ENCODE data around the gene AGFG1. TPM values are rescaled to one million over a fixed set of nuclear protein-coding genes. Genes with fewer than 3 reads are reported as not detected.

AGFG1 gene
- total RNA-seq, 1 experiment from 2014 or later: 72.5 TPM

DNA sequence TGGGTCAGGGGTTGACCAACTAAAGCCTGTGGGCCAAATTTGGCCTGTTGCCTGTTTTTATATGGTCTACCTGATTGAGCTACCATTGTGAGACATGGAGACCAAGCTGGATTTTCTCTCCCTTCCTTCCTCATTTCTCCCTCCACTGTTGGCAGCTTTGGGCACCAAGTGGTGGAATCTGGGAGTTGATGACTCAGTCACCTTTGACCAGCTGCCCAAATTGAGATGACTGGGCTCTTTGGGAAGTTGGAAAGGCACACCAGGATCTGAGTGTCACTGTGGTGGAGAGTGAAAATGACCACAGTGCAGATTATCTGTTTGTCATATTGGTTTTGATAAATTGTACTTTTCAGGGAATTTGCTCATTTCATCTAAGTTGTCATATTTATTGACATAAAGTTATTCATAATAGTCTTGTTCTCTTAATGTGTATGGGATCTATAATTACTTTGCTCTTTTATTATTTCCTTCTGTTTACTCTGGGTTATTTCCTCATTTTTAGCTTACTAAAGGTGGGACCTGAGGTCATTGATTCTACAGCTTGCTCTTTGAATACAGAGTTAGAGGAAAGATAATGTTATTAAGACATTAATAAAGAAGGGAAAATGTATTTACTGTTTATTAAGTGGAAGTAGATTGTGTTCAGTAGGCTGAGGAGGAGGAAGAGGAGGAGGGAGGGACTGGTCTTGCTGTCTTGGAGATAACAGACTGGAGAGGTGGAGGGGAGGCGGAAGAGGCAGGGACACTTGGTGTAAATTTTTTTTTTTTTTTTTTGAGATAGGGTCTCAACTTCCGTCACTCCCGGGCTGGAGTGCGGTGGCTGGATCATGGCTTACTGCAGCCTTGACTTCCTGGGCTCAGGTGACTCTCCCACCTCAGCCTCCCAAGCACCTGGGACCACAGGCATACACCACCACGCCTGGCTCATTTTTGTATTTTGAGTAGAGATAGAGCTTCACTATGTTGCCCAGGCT lies 31.8 kb downstream of the AGFG1 start:
- Histone ChIP-seq H3K27me3 (ENCODE audit: insufficient read depth, low read length) (no peaks in the 10 kb centered on the region), H3K79me2 (ENCODE audit: insufficient read depth, low read length) (peaks cover 97% of the 10 kb centered on the region), H4K20me1 (ENCODE audit: insufficient read depth) (peaks cover 4% of the 10 kb centered on the region; the same call in 1 of the 2 replicates), H2AFZ (ENCODE audit: low read depth, low read length, poor library complexity, severe bottlenecking) (no peak overlapping the region), H3K27ac (ENCODE audit: low read depth, low read length) (peak overlapping the region; percentile 73), H3K4me2 (ENCODE audit: low read length) (peak overlapping the region; percentile 60), H3K4me3 (replicated peaks in 1 of 2; ENCODE audit: low read depth in 1 of 2, low read length in 2 of 2) (peak overlapping the region in 1 of 2 experiments; percentile 9; a peak in 1 of 4 replicates), H3K9me2 (ENCODE audit: insufficient read depth) (no peaks in the 10 kb centered on the region), H3K36me3 (ENCODE audit: control insufficient read depth in 1 of 2, insufficient read depth in 2 of 2, low read length in 2 of 2) (no peaks in the 10 kb centered on the region), H3K9me3 (ENCODE audit: control insufficient read depth in 1 of 2, insufficient read depth in 1 of 2, low read depth in 1 of 2, low read length in 2 of 2) (no peaks in the 10 kb centered on the region), H3K9ac (ENCODE audit: low read length) (peak overlapping the region; percentile 14; the same call in 1 of the 2 replicates), H3K4me1 (ENCODE audit: control insufficient read depth in 1 of 2, insufficient read depth in 2 of 2, low read length in 2 of 2) (peaks cover 51 to 56% of the 10 kb centered on the region in 2 experiments)
- peak; percentile 92 for ATAC-seq
- peak; percentile 84 for DNase-seq (ENCODE audit: low read depth, low spot score)
- ChIA-PET POLR2A (interaction anchor here (1.5 kb wide), 1 partner anchor 12 kb away, joined by 3 read pairs; no protein-coding TSS in a partner anchor), CTCF (no interaction called here), RAD21 (ENCODE audit: low non-redundant PET in 1 of 2, low total read pairs in 2 of 2, uncharacterized antibody in 2 of 2, unreplicated experiment in 2 of 2) (interaction anchor here in 1 of 2 experiments (0.7 kb wide), 1 partner anchor 42 kb away, joined by 3 read pairs; no protein-coding TSS in a partner anchor)
- BruUV-seq (replicated peaks): no TSS peak
- intact Hi-C loops (cut with micrococcal nuclease): no loop called here
- no peak; the same call in 1 of the 2 replicates for TF ChIP-seq ELF1 (IDR thresholded peaks at IDR 0.05; ENCODE audit: borderline replicate concordance, low read depth)
- TF ChIP-seq TCF7L2 (IDR thresholded peaks at IDR 0.05; ENCODE audit: borderline replicate concordance, extremely low read depth, insufficient read depth, insufficient read length): no peak
- no peak for TF ChIP-seq ZBTB33 (IDR thresholded peaks at IDR 0.05; ENCODE audit: extremely low read depth, insufficient replicate concordance, low read length)
- TF ChIP-seq, protein P1, sequence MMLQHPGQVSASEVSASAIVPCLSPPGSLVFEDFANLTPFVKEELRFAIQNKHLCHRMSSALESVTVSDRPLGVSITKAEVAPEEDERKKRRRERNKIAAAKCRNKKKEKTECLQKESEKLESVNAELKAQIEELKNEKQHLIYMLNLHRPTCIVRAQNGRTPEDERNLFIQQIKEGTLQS (IDR thresholded peaks at IDR 0.05): no peak
- TF ChIP-seq CEBPB (IDR thresholded peaks at IDR 0.05; ENCODE audit: low read depth): peak; percentile 45
- no peak for TF ChIP-seq POLR2A (IDR thresholded peaks at IDR 0.05; ENCODE audit: borderline replicate concordance, extremely low read depth, insufficient read depth, insufficient read length)
- TF ChIP-seq POLR2AphosphoS5 (IDR thresholded peaks at IDR 0.05; ENCODE audit: low read depth, low read length): peak; percentile 44; the same call in 1 of the 2 replicates
- no peak for TF ChIP-seq SIN3A (IDR thresholded peaks at IDR 0.05; ENCODE audit: low read depth)
- TF ChIP-seq SRF (IDR thresholded peaks at IDR 0.05; ENCODE audit: low read depth): peak; percentile 75
- no peak for TF ChIP-seq ZNF274 (IDR thresholded peaks at IDR 0.05; ENCODE audit: low read depth, low read length)
- peak; percentile 49 for TF ChIP-seq YY1 (IDR thresholded peaks at IDR 0.05; ENCODE audit: extremely low read depth, insufficient replicate concordance, low read depth, low read length)
- TF ChIP-seq EZH2 (IDR thresholded peaks at IDR 0.05): no peak
- TF ChIP-seq, protein P2, sequence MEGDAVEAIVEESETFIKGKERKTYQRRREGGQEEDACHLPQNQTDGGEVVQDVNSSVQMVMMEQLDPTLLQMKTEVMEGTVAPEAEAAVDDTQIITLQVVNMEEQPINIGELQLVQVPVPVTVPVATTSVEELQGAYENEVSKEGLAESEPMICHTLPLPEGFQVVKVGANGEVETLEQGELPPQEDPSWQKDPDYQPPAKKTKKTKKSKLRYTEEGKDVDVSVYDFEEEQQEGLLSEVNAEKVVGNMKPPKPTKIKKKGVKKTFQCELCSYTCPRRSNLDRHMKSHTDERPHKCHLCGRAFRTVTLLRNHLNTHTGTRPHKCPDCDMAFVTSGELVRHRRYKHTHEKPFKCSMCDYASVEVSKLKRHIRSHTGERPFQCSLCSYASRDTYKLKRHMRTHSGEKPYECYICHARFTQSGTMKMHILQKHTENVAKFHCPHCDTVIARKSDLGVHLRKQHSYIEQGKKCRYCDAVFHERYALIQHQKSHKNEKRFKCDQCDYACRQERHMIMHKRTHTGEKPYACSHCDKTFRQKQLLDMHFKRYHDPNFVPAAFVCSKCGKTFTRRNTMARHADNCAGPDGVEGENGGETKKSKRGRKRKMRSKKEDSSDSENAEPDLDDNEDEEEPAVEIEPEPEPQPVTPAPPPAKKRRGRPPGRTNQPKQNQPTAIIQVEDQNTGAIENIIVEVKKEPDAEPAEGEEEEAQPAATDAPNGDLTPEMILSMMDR (IDR thresholded peaks at IDR 0.05 in 2 of 3, conservative IDR thresholded peaks at IDR 0.05 in 1 of 3; ENCODE audit: borderline replicate concordance in 1 of 3, insufficient read depth in 1 of 3, low read depth in 2 of 3, low read length in 2 of 3): no peak
- peak; percentile 86 for TF ChIP-seq SP1 (IDR thresholded peaks at IDR 0.05; ENCODE audit: low read depth)
- TF ChIP-seq CBX3 (IDR thresholded peaks at IDR 0.05; ENCODE audit: low read depth): peak; percentile 99
- no peak for TF ChIP-seq EZH2phosphoT487 (IDR thresholded peaks at IDR 0.05; ENCODE audit: borderline replicate concordance)
- TF ChIP-seq RAD21 (IDR thresholded peaks at IDR 0.05; ENCODE audit: low read depth): peak; percentile 21; the same call in 1 of the 2 replicates
- no peak for TF ChIP-seq EGR1 (IDR thresholded peaks at IDR 0.05; ENCODE audit: low read depth)
- TF ChIP-seq FOSL1 (IDR thresholded peaks at IDR 0.05; ENCODE audit: low read depth): peak; percentile 91
- no peak for TF ChIP-seq ZFX (IDR thresholded peaks at IDR 0.05)

All from HCT116 (cell line).